Stimulated activated CD4-positive, alpha-beta T cell treated with anti-CD3 and anti-CD28 coated beads, TNF-alpha, amount 100 ng/mL, for 4 hours (primary cell): ENCODE data around the gene PHOX2B.

Experiments
- DNase-seq, 3 experiments: peaks; one replicate each; pipeline ENCODE4 v3.0.0-alpha.2; 2020; ENCODE audit warnings: low read depth in 3 of 3

The PHOX2B gene

GRCh38 chr4:41748571-41749475, at the start of gene PHOX2B:
Gene PHOX2B (minus strand): TSS chr4:41748725. CDS start chr4:41748610, 115 bp downstream.
- DNase-seq, result no peak

GRCh38 chr4:41797260-41797659, 48.7 kb upstream of the PHOX2B start:
- DNase-seq, result no peak

GRCh38 chr4:41796545-41797210, 48.2 kb upstream of the PHOX2B start:
- no peak for DNase-seq

- no peak for DNase-seq
These were observed 47.4 kb upstream of the PHOX2B start for GRCh38 chr4:41795796-41796385.

- no peak for DNase-seq
These were observed 43.6 kb upstream of the PHOX2B start for GRCh38 chr4:41792166-41792565.

GRCh38 chr4:41791557-41791956, 43.0 kb upstream of the PHOX2B start:
- no peak for DNase-seq

DNA sequence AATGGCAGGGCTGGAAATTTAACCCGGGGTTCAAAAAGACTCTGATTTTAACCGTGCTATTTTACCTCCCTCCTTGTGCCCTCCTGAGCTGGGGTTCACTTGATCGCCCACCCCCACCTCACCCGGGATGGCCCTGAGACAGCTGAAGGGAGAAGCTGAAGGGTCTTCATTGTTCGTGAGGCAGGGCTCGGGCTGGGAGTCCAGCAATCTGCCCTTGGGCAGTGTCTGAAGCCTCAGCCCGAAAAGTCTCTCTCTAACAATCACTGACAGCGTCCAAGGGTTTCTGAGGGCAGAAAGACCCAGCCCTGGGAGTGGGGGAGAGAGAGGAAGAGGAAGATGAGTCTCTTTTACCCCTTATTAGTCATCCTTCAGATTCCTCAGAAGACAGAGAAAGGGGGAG, 39.4 kb upstream of the PHOX2B start:
- no peak for DNase-seq

DNA sequence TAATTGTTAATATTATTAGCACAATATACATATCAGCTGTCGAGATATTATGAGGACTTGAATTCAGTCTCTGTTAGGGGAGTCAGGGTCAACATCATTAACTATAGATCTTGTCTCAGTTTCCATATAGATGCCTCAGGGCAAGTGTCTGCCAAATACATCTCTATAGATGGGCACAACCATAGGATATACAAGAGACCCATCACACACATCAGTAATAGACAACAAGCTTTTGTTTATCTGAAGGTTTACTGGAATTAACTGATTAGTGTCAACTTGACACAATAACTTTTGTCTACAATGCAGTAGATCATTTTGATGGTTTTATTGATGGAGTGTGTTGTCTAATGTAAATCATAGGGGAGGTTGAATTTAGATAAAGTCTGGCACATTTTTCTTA, 37.1 kb upstream of the PHOX2B start:
- no peak for DNase-seq

- no peak for DNase-seq
These were observed 35.9 kb upstream of the PHOX2B start for GRCh38 chr4:41784191-41784979.

DNA sequence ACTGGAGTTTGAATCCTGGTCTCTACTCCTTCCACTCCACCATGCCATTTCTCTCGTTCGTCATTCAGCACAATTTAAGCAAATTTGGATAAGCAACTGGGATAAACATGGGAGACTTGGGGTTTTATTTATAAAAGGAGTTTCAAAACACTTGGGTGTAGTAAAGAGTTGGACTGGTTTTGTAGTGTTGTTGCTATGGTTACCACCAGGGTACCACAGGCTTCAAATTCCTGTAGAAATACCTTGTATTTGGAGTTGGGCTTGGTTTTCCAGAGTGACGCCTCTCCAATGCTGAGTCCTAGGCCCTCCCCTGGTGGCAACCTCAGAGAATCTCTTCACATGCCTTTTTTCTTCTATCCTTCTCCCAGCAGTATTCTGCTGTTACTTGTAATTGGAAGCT, 27.9 kb upstream of the PHOX2B start:
- DNase-seq, result no peak

DNA sequence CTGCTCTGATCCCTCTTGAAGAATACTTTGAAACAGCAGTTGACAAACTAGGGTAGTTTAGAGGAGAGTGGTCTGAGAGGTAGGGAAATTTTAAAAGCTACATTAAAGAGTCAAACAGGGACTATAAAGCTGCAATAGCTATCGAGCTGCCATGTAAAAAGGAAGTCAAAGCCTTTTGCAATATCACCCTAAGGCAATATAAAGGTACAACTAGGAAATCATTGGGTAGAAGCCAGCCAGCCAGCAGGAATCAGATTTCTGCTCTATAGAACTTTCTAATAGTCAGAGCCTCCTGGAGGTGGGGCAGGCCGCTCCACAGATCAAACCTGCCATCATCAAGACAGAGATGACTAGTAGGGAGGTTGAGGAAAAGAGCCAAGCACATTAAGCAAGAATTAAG, 15.2 kb upstream of the PHOX2B start:
- DNase-seq, result no peak

GRCh38 chr4:41758884-41759283, 10.4 kb upstream of the PHOX2B start:
- DNase-seq, result no peak

DNA sequence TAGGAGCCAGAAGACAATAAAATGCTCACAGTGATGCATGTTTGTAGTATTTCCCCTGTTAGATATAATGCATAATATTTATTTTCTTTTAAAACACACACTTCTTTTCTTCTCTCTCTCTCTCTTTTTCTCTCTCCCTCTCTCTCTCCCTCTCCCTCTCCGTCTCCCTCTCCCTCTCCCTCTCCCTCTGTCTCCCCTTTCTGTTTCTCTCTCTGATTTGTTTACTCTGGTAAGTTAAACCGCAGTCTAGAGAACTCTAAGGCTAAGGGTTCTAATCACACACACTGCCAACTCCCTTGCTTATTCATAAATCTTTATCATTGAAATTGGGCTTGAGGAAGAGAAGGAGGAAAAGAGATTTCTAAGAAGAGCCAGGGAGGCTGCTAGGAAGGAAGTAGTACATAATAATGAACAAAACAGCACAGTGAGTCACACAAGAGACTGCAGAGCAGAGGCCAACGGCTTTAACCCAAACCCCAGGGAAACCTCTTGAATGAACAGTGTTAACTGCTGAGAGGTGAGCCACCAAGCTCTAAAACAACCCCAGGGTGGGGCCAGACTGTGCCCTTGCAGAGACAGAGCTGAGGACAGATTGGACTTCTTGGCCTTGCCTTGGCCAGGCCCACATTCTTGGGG, 9.1 kb upstream of the PHOX2B start:
- DNase-seq, result no peak

GRCh38 chr4:41753942-41754341, 5.4 kb upstream of the PHOX2B start:
- no peak for DNase-seq

- no peak for DNase-seq
These were observed 3.7 kb upstream of the PHOX2B start for GRCh38 chr4:41752081-41752836.

GRCh38 chr4:41751449-41752061, 3.0 kb upstream of the PHOX2B start:
- no peak for DNase-seq

GRCh38 chr4:41750626-41751448, 2.3 kb upstream of the PHOX2B start:
- DNase-seq, result no peak

DNA sequence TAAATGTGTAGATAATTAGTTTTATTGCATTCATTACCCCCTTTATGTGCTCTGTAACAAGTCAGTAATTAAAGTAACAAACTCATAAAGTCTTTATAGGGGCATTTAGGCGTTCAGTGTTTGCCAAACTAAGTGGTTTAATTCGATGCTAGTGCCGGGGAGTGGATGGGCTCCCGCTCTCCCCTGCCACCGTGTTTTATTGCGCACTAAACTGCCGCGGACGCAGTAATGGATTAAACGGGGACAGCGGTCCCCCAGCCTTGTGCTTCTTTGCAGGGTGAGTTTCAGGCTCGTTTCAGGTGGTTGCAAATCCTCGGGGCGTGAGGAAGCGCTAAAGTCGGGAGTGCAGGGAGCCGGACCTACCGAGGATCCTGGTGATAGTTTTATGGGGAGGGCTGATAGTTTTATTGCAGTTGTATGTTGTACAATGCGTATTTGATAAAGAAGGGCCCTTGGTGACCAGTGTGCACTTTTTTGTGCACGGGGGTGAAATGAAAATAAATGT, 1.6 kb upstream of the PHOX2B start:
- DNase-seq, result no peak

DNA sequence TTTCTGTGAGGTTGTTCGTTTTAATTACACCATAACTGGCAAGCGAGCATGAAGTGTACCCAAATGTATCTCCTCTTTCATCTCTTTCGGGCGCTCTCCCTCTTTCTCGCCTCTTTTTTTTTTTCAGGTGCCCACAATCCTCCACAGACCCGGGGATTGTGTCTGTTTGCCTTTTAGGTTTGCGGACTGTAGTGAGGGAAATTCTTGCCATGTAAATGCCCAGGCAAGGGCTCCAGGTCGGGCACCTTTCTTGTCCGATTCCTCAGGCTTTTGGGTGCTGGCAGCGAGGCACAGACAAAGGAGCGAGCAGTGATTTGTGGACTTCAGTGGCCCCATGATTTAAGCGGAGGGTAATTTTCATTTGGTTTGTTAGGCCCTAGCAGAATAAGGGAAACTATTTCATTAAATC, 1.1 kb upstream of the PHOX2B start:
- no peak for DNase-seq
